ENCODE data around the gene CHMP5.

The CHMP5 gene

GRCh38 chr9:33320230-33320567 is 55.4 kb downstream of the CHMP5 start:
- DNase-seq, result no peak

- DNase-seq, result no peak
Measured at GRCh38 chr9:33320568-33321261, 55.9 kb downstream of the CHMP5 start.

- DNase-seq, result no peak
Measured at GRCh38 chr9:33329117-33329563, 64.3 kb downstream of the CHMP5 start.

- no peak for DNase-seq
Measured at GRCh38 chr9:33329979-33330378, 65.1 kb downstream of the CHMP5 start.

GRCh38 chr9:33331377-33331891 is 66.6 kb downstream of the CHMP5 start:
- no peak for DNase-seq

Measured in NCI-H774 (cell line).